HCT116 (cell line): Measurements from ENCODE around the gene TRPM3. TPM values are rescaled to one million over a fixed set of nuclear protein-coding genes. Genes with fewer than 3 reads are reported as not detected.

Source experiments
- ATAC-seq: fragments of 200-7000 bp; cut with Tn5 transposase; 2 replicates; pipeline ENCODE4 v1.9.1; 2020; ENCODE audit warnings: mild to moderate bottlenecking, moderate library complexity
- BruUV-seq: library from RNA; stranded (reverse); fragments of 400-500 nt; replicated peaks from 2 replicates; lab custom pipeline; 2021; lab: Mats Ljungman, UMichigan
- CTCF ChIA-PET: fragments of 300-600 bp; sonication (Branson Sonifier 250); formaldehyde crosslinking; loops from one replicate; lab custom pipeline; 2021; ENCODE audit warnings: antibody characterized with exemption; lab: Charles Lee
- POLR2A ChIA-PET: fragments of 300-600, 350-600 bp; sonication (Branson Sonifier 250); formaldehyde crosslinking; loops from one replicate; lab custom pipeline; 2021; ENCODE audit warnings: antibody characterized with exemption; lab: Charles Lee
- RAD21 ChIA-PET, 2 experiments: fragments of 300-600 bp; sonication (Branson Sonifier 250); formaldehyde crosslinking; loops; one replicate each; lab custom pipeline; 2023; ENCODE audit warnings: low total read pairs in 2 of 2; ENCODE audit not compliant: uncharacterized antibody in 2 of 2, unreplicated experiment in 2 of 2, low non-redundant PET in 1 of 2; lab: Charles Lee
- DNase-seq: peaks from one replicate; pipeline ENCODE4 v3.0.0-alpha.2; 2010; ENCODE audit warnings: low read depth, low spot score
- H2AFZ ChIP-seq: fragments of 200-600 bp; shearing (Covaris generic), sonication (generic); 2 replicates; pipeline ENCODE4 v1.6.1; 2017; ENCODE audit warnings: low read depth, mixed run types, mixed read lengths, antibody characterized with exemption, low read length; ENCODE audit not compliant: poor library complexity, severe bottlenecking
- H3K27ac ChIP-seq: 2 replicates; pipeline ENCODE4 v1.5.1; 2012; ENCODE audit warnings: low read depth, low read length
- H3K27me3 ChIP-seq: fragments of 200-600 bp; sonication (generic); 2 replicates; pipeline ENCODE4 v1.6.1; 2016; ENCODE audit warnings: mixed run types, low read length, mixed read lengths; ENCODE audit not compliant: insufficient read depth
- H3K36me3 ChIP-seq, 2 experiments: fragments of 200-500 bp in 1 of 2; fragments of 200-600 bp in 1 of 2; sonication (Bioruptor generic) in 1 of 2; sonication (generic) in 1 of 2; 2 replicates each; pipeline versions ENCODE4 v1.5.1 to v1.6.1; 2014 to 2016; ENCODE audit warnings: low read length in 2 of 2, inconsistent platforms in 1 of 2, mixed read lengths in 1 of 2, mixed run types in 1 of 2; ENCODE audit not compliant: insufficient read depth in 2 of 2, control insufficient read depth in 1 of 2
- H3K4me1 ChIP-seq, 2 experiments: fragments of 200-600 bp in 1 of 2; sonication (generic) in 1 of 2; 2 replicates each; pipeline versions ENCODE4 v1.5.1 to v1.6.1; 2012 to 2017; ENCODE audit warnings: low read length in 2 of 2, inconsistent platforms in 1 of 2, mild to moderate bottlenecking in 1 of 2, mixed read lengths in 1 of 2, mixed run types in 1 of 2, moderate library complexity in 1 of 2; ENCODE audit not compliant: insufficient read depth in 2 of 2, control insufficient read depth in 1 of 2
- H3K4me2 ChIP-seq: fragments of 200-600 bp; sonication (generic); 2 replicates; pipeline ENCODE4 v1.6.1; 2017; ENCODE audit warnings: mixed run types, low read length, mixed read lengths
- H3K4me3 ChIP-seq, 2 experiments: fragments of 200-600 bp in 1 of 2; sonication (generic) in 1 of 2; replicated peaks in 1 of 2; 2 replicates each; pipeline ENCODE4 v1.5.1; 2011 to 2016; ENCODE audit warnings: low read length in 2 of 2, control low read depth in 1 of 2, low read depth in 1 of 2, mild to moderate bottlenecking in 1 of 2, mixed read lengths in 1 of 2, mixed run types in 1 of 2
- H3K79me2 ChIP-seq: fragments of 200-600 bp; sonication (generic); 2 replicates; pipeline ENCODE4 v1.6.1; 2017; ENCODE audit warnings: mild to moderate bottlenecking, mixed run types, low read length, moderate library complexity, mixed read lengths; ENCODE audit not compliant: insufficient read depth
- H3K9ac ChIP-seq: fragments of 200-600 bp; sonication (generic); 2 replicates; pipeline ENCODE4 v1.6.1; 2016; ENCODE audit warnings: low read length, mixed read lengths
- H3K9me2 ChIP-seq: fragments of 200-600 bp; sonication (generic), shearing (Covaris generic); 2 replicates; pipeline ENCODE4 v1.6.1; 2017; ENCODE audit warnings: mixed run types, mild to moderate bottlenecking, moderate library complexity; ENCODE audit not compliant: insufficient read depth
- H3K9me3 ChIP-seq, 2 experiments: fragments of 200-500 bp in 1 of 2; fragments of 200-600 bp in 1 of 2; sonication (Bioruptor generic) in 1 of 2; sonication (generic) in 1 of 2; 2 replicates each; pipeline ENCODE4 v1.6.1; 2014 to 2017; ENCODE audit warnings: low read length in 2 of 2, mixed read lengths in 2 of 2, inconsistent platforms in 1 of 2, low read depth in 1 of 2, mild to moderate bottlenecking in 1 of 2, mixed run types in 1 of 2, moderate library complexity in 1 of 2; ENCODE audit not compliant: control insufficient read depth in 1 of 2, insufficient read depth in 1 of 2
- H4K20me1 ChIP-seq: fragments of 200-600 bp; sonication (generic), shearing (Covaris generic); 2 replicates; pipeline ENCODE4 v1.6.1; 2017; ENCODE audit warnings: mixed run types, mild to moderate bottlenecking, moderate library complexity; ENCODE audit not compliant: insufficient read depth
- CEBPB ChIP-seq: IDR thresholded peaks from 2 replicates; pipeline ENCODE4 v1.6.1; 2012; ENCODE audit warnings: low read depth
- EGR1 ChIP-seq: IDR thresholded peaks from 2 replicates; pipeline ENCODE4 v1.6.1; 2012; ENCODE audit warnings: low read depth
- EZH2 ChIP-seq: fragments of 200-600 bp; sonication (generic); IDR thresholded peaks from 2 replicates; pipeline ENCODE4 v1.6.1; 2017; ENCODE audit warnings: antibody characterized with exemption, mixed run types
- POLR2AphosphoS5 ChIP-seq: IDR thresholded peaks from 2 replicates; pipeline ENCODE4 v1.6.1; 2011; ENCODE audit warnings: mild to moderate bottlenecking, low read depth, low read length, moderate library complexity
- REST ChIP-seq: IDR thresholded peaks from 2 replicates; pipeline ENCODE4 v1.6.1; 2012; ENCODE audit warnings: low read depth
- SP1 ChIP-seq: IDR thresholded peaks from 2 replicates; pipeline ENCODE4 v1.6.1; 2012; ENCODE audit warnings: low read depth
- ZBTB33 ChIP-seq: IDR thresholded peaks from 2 replicates; pipeline ENCODE4 v1.6.1; 2011; ENCODE audit warnings: mild to moderate bottlenecking, low read length, moderate library complexity; ENCODE audit not compliant: insufficient replicate concordance; ENCODE audit errors: extremely low read depth
- intact Hi-C: fragments of 100-400 bp; cut with micrococcal nuclease; formaldehyde crosslinking; loops from 2 replicates; pipeline ENCODE4 v1.10.0; 2022
- total RNA-seq: library from RNA; stranded (reverse); gene quantifications from one replicate; pipeline ENCODE4 v1.2.1, GENCODE V29; 2021; ENCODE audit not compliant: unreplicated experiment

Gene TRPM3
- total RNA-seq, 1 experiment from 2014 or later, result not detected

GRCh38 chr9:70488793-70489105 lies 632.7 kb downstream of the TRPM3 start (continued):
- no peak for TF ChIP-seq EZH2
- TF ChIP-seq, all 23 proteins: peak for 0

GRCh38 chr9:70488098-70488792 lies 633.2 kb downstream of the TRPM3 start:
- Histone ChIP-seq H3K9me3 (no peaks in the 10 kb centered on the region), H3K9ac (no peak overlapping the region), H3K4me2 (peak overlapping the region; percentile 37; the same call in 1 of the 2 replicates), H3K4me3 (no peak overlapping the region), H3K36me3 (no peaks in the 10 kb centered on the region), H3K4me1 (peaks cover 7 to 13% of the 10 kb centered on the region in 2 experiments), H3K9me2 (no peaks in the 10 kb centered on the region), H3K79me2 (no peaks in the 10 kb centered on the region), H3K27ac (no peak overlapping the region), H4K20me1 (no peaks in the 10 kb centered on the region), H3K27me3 (no peaks in the 10 kb centered on the region), H2AFZ (peak overlapping the region; percentile 17)
- BruUV-seq, result no TSS peak
- DNase-seq (no peak), ATAC-seq (no peak)
- CTCF ChIA-PET, result interaction anchor here (1.0 kb wide), 1 partner anchor 19 kb away, joined by 3 read pairs; no protein-coding TSS in a partner anchor
- POLR2A ChIA-PET, result no interaction called here
- RAD21 ChIA-PET, result no interaction called here
- no peak for TF ChIP-seq POLR2AphosphoS5
- TF ChIP-seq REST, result no peak
- TF ChIP-seq CEBPB, result no peak
- TF ChIP-seq EZH2, result no peak
- no peak for TF ChIP-seq ZBTB33
- no peak for TF ChIP-seq SP1
- TF ChIP-seq EGR1, result no peak
- intact Hi-C loops, result loop anchor here (10.0 kb wide), 1 partner anchor 117 kb away; no protein-coding TSS in a partner anchor
